ENCODE measurements around the gene CORO1C. TPM values are rescaled to one million over a fixed set of nuclear protein-coding genes. Genes with fewer than 3 reads are reported as not detected.
A peak's percentile ranks its signal among the peaks of the same experiment; 100 is the strongest.

Gene CORO1C
- total and polyA plus RNA-seq, 2 donors (not counting 3 experiments of a cell fraction or from before 2014, with no cell fraction given): 150 to 240 TPM

GRCh38 chr12:108722463-108722862 is 8.9 kb downstream of the CORO1C start:
- POLR2A ChIA-PET: interaction anchor here (0.9 kb wide), 1 partner anchor 30 kb away, joined by 11 read pairs; no protein-coding TSS in a partner anchor
- Histone ChIP-seq H3K27ac (ENCODE audit: insufficient read depth, low read depth, low read length) (peak overlapping the region; percentile 83), H2AFZ (ENCODE audit: low read depth, low read length) (no peak overlapping the region), H3K9me3 (replicated peaks; ENCODE audit: control insufficient read depth, insufficient read depth, low read length) (no peaks in the 10 kb centered on the region), H3K36me3 (ENCODE audit: control insufficient read depth in 2 of 2, extremely low read depth in 1 of 2, insufficient read depth in 2 of 2, low read length in 2 of 2) (peaks cover 0 to under 1% of the 10 kb centered on the region in 2 experiments), H3K4me2 (ENCODE audit: insufficient read depth, low read length) (peak overlapping the region; percentile 49), H3K79me2 (ENCODE audit: control insufficient read depth, insufficient read depth, low read length) (peaks cover 98% of the 10 kb centered on the region), H4K20me1 (replicated peaks; ENCODE audit: control insufficient read depth, extremely low read depth, insufficient read depth, low read length) (peaks cover 10% of the 10 kb centered on the region), H3K4me3 (replicated peaks in 1 of 3; ENCODE audit: insufficient read depth in 1 of 3, low read depth in 1 of 3, low read length in 3 of 3) (no peak overlapping the region), H3K9me1 (replicated peaks; ENCODE audit: control insufficient read depth, extremely low read depth, insufficient read depth, low read length) (no peaks in the 10 kb centered on the region), H3K27me3 (ENCODE audit: control insufficient read depth in 2 of 2, insufficient read depth in 2 of 2, low read length in 2 of 2) (no peaks in the 10 kb centered on the region), H3K9ac (replicated peaks; ENCODE audit: extremely low read depth, insufficient read depth, low read length) (peak overlapping the region; percentile 25), H3K4me1 (ENCODE audit: control insufficient read depth, extremely low read depth, insufficient read depth, low read length) (peaks cover 47% of the 10 kb centered on the region)
- DNase-seq (ENCODE audit: low read depth, low spot score) (no peak), FAIRE-seq (peak; percentile 28)
- intact Hi-C loops (cut with micrococcal nuclease) (loop anchor here (2.0 kb wide), 1 partner anchor 32 kb away; no protein-coding TSS in a partner anchor), dilution Hi-C loops (cut with MboI; ENCODE audit: extremely low pct_ligation_motif_present, low sequenced_read_pairs) (no loop called here)
- BruUV-seq (replicated peaks): TSS peak; percentile 63
- CTCF ChIA-PET: interaction anchor here (1.0 to 1.6 kb wide), 5 partner anchors 21 to 81 kb away, joined by 3 read pairs; no protein-coding TSS in a partner anchor
- TF ChIP-seq MYC (IDR thresholded peaks at IDR 0.05; ENCODE audit: low read depth, low read length): no peak
- TF ChIP-seq, protein P1, sequence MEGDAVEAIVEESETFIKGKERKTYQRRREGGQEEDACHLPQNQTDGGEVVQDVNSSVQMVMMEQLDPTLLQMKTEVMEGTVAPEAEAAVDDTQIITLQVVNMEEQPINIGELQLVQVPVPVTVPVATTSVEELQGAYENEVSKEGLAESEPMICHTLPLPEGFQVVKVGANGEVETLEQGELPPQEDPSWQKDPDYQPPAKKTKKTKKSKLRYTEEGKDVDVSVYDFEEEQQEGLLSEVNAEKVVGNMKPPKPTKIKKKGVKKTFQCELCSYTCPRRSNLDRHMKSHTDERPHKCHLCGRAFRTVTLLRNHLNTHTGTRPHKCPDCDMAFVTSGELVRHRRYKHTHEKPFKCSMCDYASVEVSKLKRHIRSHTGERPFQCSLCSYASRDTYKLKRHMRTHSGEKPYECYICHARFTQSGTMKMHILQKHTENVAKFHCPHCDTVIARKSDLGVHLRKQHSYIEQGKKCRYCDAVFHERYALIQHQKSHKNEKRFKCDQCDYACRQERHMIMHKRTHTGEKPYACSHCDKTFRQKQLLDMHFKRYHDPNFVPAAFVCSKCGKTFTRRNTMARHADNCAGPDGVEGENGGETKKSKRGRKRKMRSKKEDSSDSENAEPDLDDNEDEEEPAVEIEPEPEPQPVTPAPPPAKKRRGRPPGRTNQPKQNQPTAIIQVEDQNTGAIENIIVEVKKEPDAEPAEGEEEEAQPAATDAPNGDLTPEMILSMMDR (IDR thresholded peaks at IDR 0.05; ENCODE audit: extremely low read depth in 1 of 2, insufficient read depth in 1 of 2, low read depth in 1 of 2, low read length in 2 of 2): no peak
- TF ChIP-seq, protein P2, sequence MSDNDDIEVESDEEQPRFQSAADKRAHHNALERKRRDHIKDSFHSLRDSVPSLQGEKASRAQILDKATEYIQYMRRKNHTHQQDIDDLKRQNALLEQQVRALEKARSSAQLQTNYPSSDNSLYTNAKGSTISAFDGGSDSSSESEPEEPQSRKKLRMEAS (IDR thresholded peaks at IDR 0.05; ENCODE audit: insufficient read depth, insufficient read length): no peak
- no peak for TF ChIP-seq GATA2 (IDR thresholded peaks at IDR 0.05; ENCODE audit: insufficient read depth, insufficient read length, low read depth, low read length)
- no peak for TF ChIP-seq JUN (IDR thresholded peaks at IDR 0.05; ENCODE audit: borderline replicate concordance, insufficient read depth, insufficient read length, low read depth)

Data from endothelial cell of umbilical vein (primary cell).